HCT116 (cell line): Measurements from ENCODE around the gene TRAK1. TPM values are rescaled to one million over a fixed set of nuclear protein-coding genes. Genes with fewer than 3 reads are reported as not detected.

Experiments
- ATAC-seq: fragments of 200-7000 bp; cut with Tn5 transposase; 2 replicates; pipeline ENCODE4 v1.9.1; 2020; ENCODE audit warnings: mild to moderate bottlenecking, moderate library complexity
- BruUV-seq: library from RNA; stranded (reverse); fragments of 400-500 nt; replicated peaks from 2 replicates; lab custom pipeline; 2021; lab: Mats Ljungman, UMichigan
- CTCF ChIA-PET: fragments of 300-600 bp; sonication (Branson Sonifier 250); formaldehyde crosslinking; loops from one replicate; lab custom pipeline; 2021; ENCODE audit warnings: antibody characterized with exemption; lab: Charles Lee
- POLR2A ChIA-PET: fragments of 300-600, 350-600 bp; sonication (Branson Sonifier 250); formaldehyde crosslinking; loops from one replicate; lab custom pipeline; 2021; ENCODE audit warnings: antibody characterized with exemption; lab: Charles Lee
- RAD21 ChIA-PET, 2 experiments: fragments of 300-600 bp; sonication (Branson Sonifier 250); formaldehyde crosslinking; loops; one replicate each; lab custom pipeline; 2023; ENCODE audit warnings: low total read pairs in 2 of 2; ENCODE audit not compliant: uncharacterized antibody in 2 of 2, unreplicated experiment in 2 of 2, low non-redundant PET in 1 of 2; lab: Charles Lee
- DNase-seq: peaks from one replicate; pipeline ENCODE4 v3.0.0-alpha.2; 2010; ENCODE audit warnings: low read depth, low spot score
- H2AFZ ChIP-seq: fragments of 200-600 bp; shearing (Covaris generic), sonication (generic); 2 replicates; pipeline ENCODE4 v1.6.1; 2017; ENCODE audit warnings: low read depth, mixed run types, mixed read lengths, antibody characterized with exemption, low read length; ENCODE audit not compliant: poor library complexity, severe bottlenecking
- H3K27ac ChIP-seq: 2 replicates; pipeline ENCODE4 v1.5.1; 2012; ENCODE audit warnings: low read depth, low read length
- H3K27me3 ChIP-seq: fragments of 200-600 bp; sonication (generic); 2 replicates; pipeline ENCODE4 v1.6.1; 2016; ENCODE audit warnings: mixed run types, low read length, mixed read lengths; ENCODE audit not compliant: insufficient read depth
- H3K36me3 ChIP-seq, 2 experiments: fragments of 200-500 bp in 1 of 2; fragments of 200-600 bp in 1 of 2; sonication (Bioruptor generic) in 1 of 2; sonication (generic) in 1 of 2; 2 replicates each; pipeline versions ENCODE4 v1.5.1 to v1.6.1; 2014 to 2016; ENCODE audit warnings: low read length in 2 of 2, inconsistent platforms in 1 of 2, mixed read lengths in 1 of 2, mixed run types in 1 of 2; ENCODE audit not compliant: insufficient read depth in 2 of 2, control insufficient read depth in 1 of 2
- H3K4me1 ChIP-seq, 2 experiments: fragments of 200-600 bp in 1 of 2; sonication (generic) in 1 of 2; 2 replicates each; pipeline versions ENCODE4 v1.5.1 to v1.6.1; 2012 to 2017; ENCODE audit warnings: low read length in 2 of 2, inconsistent platforms in 1 of 2, mild to moderate bottlenecking in 1 of 2, mixed read lengths in 1 of 2, mixed run types in 1 of 2, moderate library complexity in 1 of 2; ENCODE audit not compliant: insufficient read depth in 2 of 2, control insufficient read depth in 1 of 2
- H3K4me2 ChIP-seq: fragments of 200-600 bp; sonication (generic); 2 replicates; pipeline ENCODE4 v1.6.1; 2017; ENCODE audit warnings: mixed run types, low read length, mixed read lengths
- H3K4me3 ChIP-seq, 2 experiments: fragments of 200-600 bp in 1 of 2; sonication (generic) in 1 of 2; replicated peaks in 1 of 2; 2 replicates each; pipeline ENCODE4 v1.5.1; 2011 to 2016; ENCODE audit warnings: low read length in 2 of 2, control low read depth in 1 of 2, low read depth in 1 of 2, mild to moderate bottlenecking in 1 of 2, mixed read lengths in 1 of 2, mixed run types in 1 of 2
- H3K79me2 ChIP-seq: fragments of 200-600 bp; sonication (generic); 2 replicates; pipeline ENCODE4 v1.6.1; 2017; ENCODE audit warnings: mild to moderate bottlenecking, mixed run types, low read length, moderate library complexity, mixed read lengths; ENCODE audit not compliant: insufficient read depth
- H3K9ac ChIP-seq: fragments of 200-600 bp; sonication (generic); 2 replicates; pipeline ENCODE4 v1.6.1; 2016; ENCODE audit warnings: low read length, mixed read lengths
- H3K9me2 ChIP-seq: fragments of 200-600 bp; sonication (generic), shearing (Covaris generic); 2 replicates; pipeline ENCODE4 v1.6.1; 2017; ENCODE audit warnings: mixed run types, mild to moderate bottlenecking, moderate library complexity; ENCODE audit not compliant: insufficient read depth
- H3K9me3 ChIP-seq, 2 experiments: fragments of 200-500 bp in 1 of 2; fragments of 200-600 bp in 1 of 2; sonication (Bioruptor generic) in 1 of 2; sonication (generic) in 1 of 2; 2 replicates each; pipeline ENCODE4 v1.6.1; 2014 to 2017; ENCODE audit warnings: low read length in 2 of 2, mixed read lengths in 2 of 2, inconsistent platforms in 1 of 2, low read depth in 1 of 2, mild to moderate bottlenecking in 1 of 2, mixed run types in 1 of 2, moderate library complexity in 1 of 2; ENCODE audit not compliant: control insufficient read depth in 1 of 2, insufficient read depth in 1 of 2
- H4K20me1 ChIP-seq: fragments of 200-600 bp; sonication (generic), shearing (Covaris generic); 2 replicates; pipeline ENCODE4 v1.6.1; 2017; ENCODE audit warnings: mixed run types, mild to moderate bottlenecking, moderate library complexity; ENCODE audit not compliant: insufficient read depth
- ATF3 ChIP-seq: IDR thresholded peaks from 2 replicates; pipeline ENCODE4 v1.6.1; 2012
- CBX3 ChIP-seq: IDR thresholded peaks from 2 replicates; pipeline ENCODE4 v1.6.1; 2012; ENCODE audit warnings: low read depth
- CEBPB ChIP-seq: IDR thresholded peaks from 2 replicates; pipeline ENCODE4 v1.6.1; 2012; ENCODE audit warnings: low read depth
- EGR1 ChIP-seq: IDR thresholded peaks from 2 replicates; pipeline ENCODE4 v1.6.1; 2012; ENCODE audit warnings: low read depth
- ELF1 ChIP-seq: IDR thresholded peaks from 2 replicates; pipeline ENCODE4 v1.6.1; 2012; ENCODE audit warnings: low read depth, borderline replicate concordance
- POLR2A ChIP-seq: IDR thresholded peaks from 2 replicates; pipeline ENCODE4 v1.7.0; 2011; ENCODE audit warnings: borderline replicate concordance; ENCODE audit not compliant: insufficient read depth, insufficient read length; ENCODE audit errors: extremely low read depth
- RAD21 ChIP-seq: IDR thresholded peaks from 2 replicates; pipeline ENCODE4 v1.6.1; 2012; ENCODE audit warnings: low read depth, mild to moderate bottlenecking
- SIN3A ChIP-seq: IDR thresholded peaks from 2 replicates; pipeline ENCODE4 v1.6.1; 2012; ENCODE audit warnings: low read depth
- SRF ChIP-seq: IDR thresholded peaks from 2 replicates; pipeline ENCODE4 v1.6.1; 2012; ENCODE audit warnings: low read depth
- YY1 ChIP-seq: IDR thresholded peaks from 2 replicates; pipeline ENCODE4 v1.6.1; 2011; ENCODE audit warnings: low read length, low read depth, moderate library complexity, mild to moderate bottlenecking; ENCODE audit not compliant: insufficient replicate concordance; ENCODE audit errors: extremely low read depth
- ZFX ChIP-seq: fragments of 450-650 bp; IDR thresholded peaks from 2 replicates; pipeline ENCODE4 v1.6.1; 2017
- intact Hi-C: fragments of 100-400 bp; cut with micrococcal nuclease; formaldehyde crosslinking; loops from 2 replicates; pipeline ENCODE4 v1.10.0; 2022
- total RNA-seq: library from RNA; stranded (reverse); gene quantifications from one replicate; pipeline ENCODE4 v1.2.1, GENCODE V29; 2021; ENCODE audit not compliant: unreplicated experiment

Gene TRAK1
- total RNA-seq, 1 experiment from 2014 or later: 25.9 TPM

DNA sequence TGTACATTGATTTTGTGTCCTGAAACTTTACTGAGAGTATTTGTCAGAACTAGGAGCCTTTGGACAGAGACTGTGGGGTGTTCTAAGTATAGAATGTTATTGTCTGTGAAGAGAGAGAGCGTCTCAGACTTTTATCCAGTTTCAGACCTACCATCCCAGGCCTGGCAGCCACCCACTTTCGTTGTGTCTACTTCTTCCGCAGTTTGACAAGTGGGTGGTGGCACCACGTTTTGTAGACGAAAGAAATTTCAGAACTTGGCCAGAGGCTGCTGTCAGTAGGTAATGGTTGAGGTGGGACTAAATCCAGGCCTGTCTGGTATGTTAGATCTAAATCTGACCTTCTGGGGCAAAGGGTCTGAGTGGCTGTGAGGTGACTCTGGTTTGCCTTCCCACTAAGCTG is 13.4 kb upstream of the TRAK1 start (continued):
- TF ChIP-seq RAD21 (no peak), ZFX (no peak), YY1 (no peak), SRF (no peak), ELF1 (no peak), EGR1 (no peak), POLR2A (no peak), CBX3 (no peak)
- TF ChIP-seq, all 23 proteins: peak for 0

DNA sequence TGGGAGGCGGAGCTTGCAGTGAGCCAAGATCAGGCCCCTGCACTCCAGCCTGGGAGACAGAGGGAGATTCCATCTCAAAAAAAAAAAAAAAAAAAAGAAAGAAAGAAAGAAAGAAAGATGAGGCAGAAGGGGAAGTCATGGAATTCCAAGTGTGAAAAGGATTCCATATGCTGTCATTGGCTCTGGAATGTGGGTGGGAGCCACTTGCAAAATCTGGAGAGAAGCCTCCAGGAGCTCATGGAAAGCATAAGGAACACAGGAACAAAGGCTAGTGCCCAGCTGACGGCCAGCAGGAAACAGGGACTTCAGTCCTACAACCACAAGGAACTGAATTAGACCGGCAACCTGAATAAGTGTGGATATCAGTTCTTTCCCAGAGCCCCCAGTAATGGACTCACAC is 12.5 kb upstream of the TRAK1 start:
- BruUV-seq: no TSS peak
- TF ChIP-seq SIN3A (no peak), POLR2A (no peak), ATF3 (no peak), CEBPB (no peak), RAD21 (no peak)
- ChIA-PET RAD21 (no interaction called here), POLR2A (interaction anchor here (0.6 kb wide), 1 partner anchor 9 kb away, joined by 7 read pairs; no protein-coding TSS in a partner anchor), CTCF (interaction anchor here (0.6 kb wide), 1 partner anchor 27 kb away, joined by 3 read pairs; no protein-coding TSS in a partner anchor)
- no peak for DNase-seq
- no peak overlapping the region for H3K27ac ChIP-seq
- no peaks in the 10 kb centered on the region for H3K36me3 ChIP-seq
- H3K79me2 ChIP-seq: peaks cover 70% of the 10 kb centered on the region
- ATAC-seq: no peak
- H3K4me2 ChIP-seq: peak overlapping the region; percentile 71
- H3K9ac ChIP-seq: no peak overlapping the region
- peaks cover 36 to 45% of the 10 kb centered on the region in 2 experiments for H3K4me1 ChIP-seq
- intact Hi-C loops: no loop called here
- no peak overlapping the region; a peak in 1 of 4 replicates for H3K4me3 ChIP-seq
- H3K27me3 ChIP-seq: no peaks in the 10 kb centered on the region
- no peak overlapping the region for H2AFZ ChIP-seq
- H3K9me2 ChIP-seq: no peaks in the 10 kb centered on the region
- H3K9me3 ChIP-seq: no peaks in the 10 kb centered on the region
- no peaks in the 10 kb centered on the region; the same call in 1 of the 2 replicates for H4K20me1 ChIP-seq
